Activated naive CD4-positive, alpha-beta T cell treated with anti-CD3 and anti-CD28 coated beads, Interleukin-2, amount 50 U/mL, for 16 hours (primary cell): ENCODE measurements around the gene BMP8B.
"Not testable (repeated sequence)": the region's sequence is repeated elsewhere in the genome, so short reads cannot be mapped to it uniquely, and the experiment has no call there.

Source experiments
- DNase-seq: peaks from one replicate; pipeline ENCODE4 v3.0.0-alpha.2; 2020

BMP8B gene

DNA sequence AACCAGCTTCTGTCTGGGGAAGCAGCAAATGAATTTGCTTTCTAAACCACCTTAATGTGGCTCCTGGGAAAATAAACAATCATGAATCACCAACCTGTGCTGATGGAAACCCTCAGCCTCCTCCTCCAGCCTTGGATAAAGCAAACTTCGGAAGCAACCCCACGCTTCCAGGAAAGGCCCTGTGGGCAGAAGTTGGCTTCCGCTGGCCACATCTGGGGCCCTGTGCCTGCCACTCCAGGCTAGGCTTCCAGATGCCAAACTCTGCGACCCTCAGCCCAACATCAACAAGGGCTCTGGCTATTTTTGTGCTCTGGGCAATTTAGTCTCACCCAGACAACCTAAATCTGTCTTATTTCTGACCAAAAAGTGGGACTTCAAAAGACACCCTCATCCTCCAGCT is 11.4 kb downstream of the BMP8B start:
- DNase-seq = no peak

DNA sequence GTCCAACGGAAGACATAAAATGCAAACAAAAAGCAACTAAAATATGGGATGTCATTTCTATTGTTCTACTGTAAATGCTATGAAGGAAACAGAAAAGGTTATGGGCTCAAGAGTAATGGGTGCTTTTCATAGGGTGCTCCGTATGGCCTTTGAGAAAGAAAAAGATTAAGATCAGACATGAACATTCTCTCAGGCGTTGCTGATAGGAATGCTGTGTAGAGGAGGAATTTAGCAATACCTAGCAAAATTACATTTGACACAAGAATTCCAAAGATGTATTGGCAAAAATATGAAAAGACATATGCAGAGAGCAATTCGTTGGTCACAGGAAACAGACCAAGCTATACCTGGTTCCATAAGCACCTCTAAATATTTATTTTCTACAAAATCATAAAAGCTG is 11.8 kb downstream of the BMP8B start:
- no peak for DNase-seq

DNA sequence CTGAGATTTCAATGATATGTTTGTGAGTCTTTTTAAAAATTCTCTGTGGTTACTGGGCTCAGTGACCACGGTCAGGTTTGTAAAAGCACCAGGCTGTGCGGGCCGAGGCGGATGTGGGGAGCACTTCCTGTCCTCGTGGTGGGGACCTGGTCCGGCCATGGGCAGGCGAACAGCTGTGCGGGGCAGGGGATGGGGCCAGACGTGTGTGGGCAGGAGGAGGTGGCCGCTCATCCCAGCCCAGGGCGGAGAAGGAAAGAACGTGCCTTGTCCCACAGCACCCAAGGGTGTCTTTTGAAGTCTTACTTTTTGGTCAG is 12.3 kb downstream of the BMP8B start:
- no peak for DNase-seq

DNA sequence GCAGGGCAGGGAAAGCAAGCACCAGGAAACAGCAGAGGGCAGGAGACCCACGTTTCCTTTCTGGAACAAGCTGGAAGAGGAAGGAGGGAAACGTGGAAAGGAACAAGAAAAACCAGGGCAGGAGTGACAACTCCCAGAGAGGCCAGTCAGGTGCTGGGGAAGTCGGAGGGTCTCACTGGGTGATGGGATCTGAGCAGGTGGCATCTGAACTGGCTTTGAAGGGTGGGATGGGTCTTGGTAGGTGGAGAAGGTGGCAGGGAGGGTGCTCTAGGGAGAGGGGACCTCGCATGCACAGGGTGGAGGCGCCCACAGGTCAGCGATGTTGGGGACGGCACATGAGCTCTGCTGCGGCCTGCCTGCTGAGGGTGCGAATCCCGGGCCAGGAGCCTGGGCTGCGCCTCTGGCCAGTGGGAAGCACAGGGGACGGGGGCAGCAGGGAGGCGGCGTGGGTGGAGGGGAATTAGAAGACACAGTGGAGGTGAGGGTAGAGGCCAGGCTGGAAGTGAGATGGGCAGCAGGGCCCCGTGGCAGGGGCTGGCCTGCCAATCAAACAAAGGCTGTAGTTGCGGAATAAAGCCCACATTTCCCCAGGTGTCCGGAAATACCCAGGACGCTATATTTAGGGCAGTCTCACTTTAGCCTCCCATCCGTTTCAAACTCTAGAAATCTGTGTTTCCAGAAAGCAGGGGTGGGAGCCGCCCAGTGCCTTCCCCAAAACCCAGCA is 12.8 kb downstream of the BMP8B start:
- not testable (repeated sequence) for DNase-seq

DNA sequence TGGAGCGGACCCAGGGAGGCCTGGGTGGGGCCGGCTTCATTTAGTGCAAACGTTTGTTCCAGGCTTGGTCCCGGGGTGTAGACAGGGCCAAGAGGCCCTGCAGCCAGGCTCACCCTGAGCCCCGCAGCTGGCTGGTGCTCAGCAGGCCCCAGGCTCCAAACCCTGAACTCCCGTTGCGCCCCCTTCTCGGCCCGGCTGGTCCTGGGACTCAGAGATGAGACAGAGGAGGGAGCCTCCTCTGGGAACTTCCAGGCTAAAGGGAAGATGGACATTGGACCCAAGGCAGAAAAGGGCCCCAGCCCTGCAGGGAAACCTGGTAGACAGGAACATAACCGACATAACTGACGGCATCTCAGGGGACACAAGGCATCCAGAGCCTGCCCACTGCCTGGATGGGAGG is 13.5 kb downstream of the BMP8B start:
- not testable (repeated sequence) for DNase-seq

DNA sequence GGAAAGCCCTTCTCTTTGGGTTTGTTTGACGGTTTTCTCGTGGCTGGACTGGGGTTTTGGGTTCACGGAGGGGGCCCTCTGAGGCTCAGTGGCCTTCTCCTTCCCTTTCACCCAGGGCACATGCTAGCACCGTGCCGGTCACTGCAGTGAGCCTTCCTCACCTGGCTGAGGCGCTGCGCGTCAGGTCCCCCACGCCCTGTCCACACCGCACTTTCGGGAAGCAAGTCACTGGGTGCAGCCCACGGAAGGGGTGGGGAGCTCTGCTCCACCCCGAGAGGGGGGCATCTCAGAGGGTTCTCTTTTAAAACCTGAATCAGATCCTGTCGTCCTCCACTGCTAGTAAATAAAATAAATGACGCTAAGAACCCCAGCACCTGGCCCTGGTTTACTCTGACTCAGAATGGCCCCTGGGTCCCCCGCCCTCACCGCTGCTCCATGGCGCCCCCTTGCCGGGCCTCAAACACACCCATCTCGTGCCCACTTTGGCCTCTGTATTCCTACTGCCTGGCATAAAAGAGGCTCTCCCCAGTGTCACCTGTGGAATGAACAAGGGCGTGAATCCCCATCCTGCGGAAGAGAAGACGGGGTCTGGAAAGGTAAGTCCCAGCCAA is 15.2 kb downstream of the BMP8B start:
- not testable (repeated sequence) for DNase-seq

DNA sequence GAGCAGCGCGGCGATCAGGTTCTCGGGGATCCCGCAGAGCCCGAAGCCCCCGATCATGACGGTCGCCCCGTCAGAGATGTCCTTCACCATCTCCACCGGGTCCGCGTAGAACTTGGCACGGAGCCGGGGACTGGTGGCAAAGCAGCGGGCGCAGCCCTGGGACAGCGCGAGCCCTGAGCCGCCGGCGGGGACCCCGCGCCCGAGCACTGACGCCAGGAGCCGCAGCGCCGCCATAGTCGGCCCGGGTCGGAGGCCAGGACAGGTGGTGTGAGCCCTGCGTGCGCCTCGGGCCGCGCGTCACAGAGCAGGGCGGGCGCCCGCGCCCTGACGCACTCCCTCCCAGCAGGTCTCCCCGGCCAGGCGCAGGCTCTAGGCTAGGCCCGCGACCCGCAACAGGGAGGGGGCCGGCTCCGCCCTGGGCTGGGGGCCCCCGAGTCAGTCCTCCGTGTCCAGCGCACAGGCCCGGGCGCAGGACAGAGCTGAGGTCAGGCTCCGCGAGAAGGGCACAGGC is 17.6 kb downstream of the BMP8B start, which contains the start of gene OXCT2:
OXCT2 (minus strand) TSS at position 327 of the 511 bp plus-strand sequence; CDS start at position 234, 93 bp downstream.
- not testable (repeated sequence) for DNase-seq

DNA sequence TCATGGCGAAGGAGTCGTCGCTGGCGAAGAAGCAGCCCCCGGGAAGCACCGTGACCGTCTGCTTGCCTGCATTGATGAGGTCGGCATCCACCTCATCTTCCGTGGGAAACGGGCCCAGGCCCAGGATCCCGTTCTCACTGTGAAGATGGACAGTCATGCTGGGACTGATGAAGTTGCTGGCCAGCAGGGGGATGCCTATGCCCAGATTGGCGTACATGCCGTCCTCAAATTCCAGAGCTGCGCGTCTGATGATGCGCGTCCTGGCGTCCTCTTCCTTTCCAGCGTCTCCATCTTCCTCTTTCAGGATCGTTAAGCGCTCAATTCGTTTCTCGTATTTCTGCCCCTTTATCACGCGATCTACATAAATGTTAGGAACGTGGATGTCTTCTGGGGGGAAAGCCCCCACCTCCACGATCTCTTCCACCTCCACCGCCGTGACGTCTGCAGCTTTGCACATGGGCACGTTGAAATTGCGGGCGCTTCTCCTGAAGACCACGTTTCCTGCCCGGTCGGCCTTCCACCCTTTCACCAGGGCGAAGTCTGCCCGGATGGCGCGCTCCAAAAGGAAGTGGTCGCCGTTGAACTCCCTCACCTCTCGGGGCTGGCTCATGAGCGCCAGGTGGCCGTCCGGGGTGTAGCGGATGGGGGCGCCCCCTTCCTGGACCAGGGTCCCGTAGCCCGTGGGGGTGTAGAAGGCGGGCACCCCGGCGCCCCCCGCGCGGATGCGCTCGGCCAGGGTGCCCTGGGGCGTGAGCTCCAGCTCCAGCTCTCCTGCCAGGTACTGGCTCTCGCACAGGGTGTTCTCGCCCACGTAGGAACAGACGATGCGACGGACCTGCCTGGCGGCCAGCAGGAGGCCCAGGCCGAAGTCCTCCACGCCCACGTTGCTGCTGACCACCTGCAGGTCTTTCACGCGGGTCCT is 18.3 kb downstream of the BMP8B start:
- DNase-seq = peak; percentile 54

DNA sequence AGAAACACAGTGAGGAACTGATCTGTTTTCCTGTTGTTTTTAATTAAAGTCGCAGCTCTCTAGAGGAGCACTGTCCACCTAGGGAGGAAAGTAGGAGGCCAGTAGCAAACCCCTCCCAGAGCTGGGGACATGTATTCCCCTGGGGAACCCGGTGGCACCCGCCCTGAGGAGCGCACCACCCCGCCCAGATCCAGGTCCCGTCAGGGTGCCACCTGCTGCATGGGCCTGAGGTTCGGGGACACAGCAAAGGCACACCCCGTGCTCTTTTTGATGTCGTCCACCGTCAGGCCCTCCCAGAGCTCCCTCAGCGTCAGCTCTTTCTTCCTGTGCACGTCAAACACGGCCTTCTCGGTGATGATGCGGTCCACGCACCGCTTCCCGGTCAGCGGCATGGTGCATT is 19.2 kb downstream of the BMP8B start:
- not testable (repeated sequence) for DNase-seq

DNA sequence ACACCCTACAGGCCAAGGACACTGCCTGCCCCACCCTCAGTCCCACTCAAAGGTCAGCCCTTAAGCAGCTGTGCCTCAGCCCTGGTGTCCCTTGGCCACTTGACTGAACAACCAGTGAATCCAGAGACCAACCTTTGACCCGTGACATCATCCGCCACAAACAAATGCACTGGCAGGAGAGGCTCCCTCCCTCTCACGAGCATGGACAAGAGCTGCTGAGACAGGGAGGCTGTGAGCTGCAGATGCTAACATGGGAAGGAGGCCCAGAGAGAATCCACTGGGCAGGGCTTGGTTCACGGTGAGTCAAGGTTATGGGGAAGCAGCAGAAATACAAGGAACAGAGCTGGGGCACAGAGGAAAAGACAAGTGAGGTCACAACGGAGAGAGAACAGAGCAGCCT is 22.2 kb downstream of the BMP8B start:
- DNase-seq = not testable (repeated sequence)

DNA sequence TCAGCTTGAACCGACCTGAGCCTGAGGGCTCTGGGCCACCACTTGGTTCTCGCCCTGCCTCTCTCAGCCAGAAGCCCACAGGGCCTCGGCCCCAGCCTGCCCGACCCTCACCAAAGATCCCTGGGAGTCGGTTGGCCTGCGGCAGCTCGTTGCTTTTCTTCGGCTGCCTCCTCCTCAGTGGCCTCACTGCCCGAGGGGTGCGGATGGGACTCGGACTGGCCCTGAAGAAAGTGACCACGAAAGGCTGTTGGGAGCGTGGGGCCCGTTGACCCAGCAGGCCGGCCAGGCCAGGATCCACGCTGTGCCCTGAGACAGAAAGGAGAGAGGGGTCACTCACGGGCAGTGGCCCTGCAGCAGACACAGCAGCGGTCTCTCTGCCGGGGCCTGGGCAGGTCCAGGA is 24.2 kb downstream of the BMP8B start:
- DNase-seq = not testable (repeated sequence)

DNA sequence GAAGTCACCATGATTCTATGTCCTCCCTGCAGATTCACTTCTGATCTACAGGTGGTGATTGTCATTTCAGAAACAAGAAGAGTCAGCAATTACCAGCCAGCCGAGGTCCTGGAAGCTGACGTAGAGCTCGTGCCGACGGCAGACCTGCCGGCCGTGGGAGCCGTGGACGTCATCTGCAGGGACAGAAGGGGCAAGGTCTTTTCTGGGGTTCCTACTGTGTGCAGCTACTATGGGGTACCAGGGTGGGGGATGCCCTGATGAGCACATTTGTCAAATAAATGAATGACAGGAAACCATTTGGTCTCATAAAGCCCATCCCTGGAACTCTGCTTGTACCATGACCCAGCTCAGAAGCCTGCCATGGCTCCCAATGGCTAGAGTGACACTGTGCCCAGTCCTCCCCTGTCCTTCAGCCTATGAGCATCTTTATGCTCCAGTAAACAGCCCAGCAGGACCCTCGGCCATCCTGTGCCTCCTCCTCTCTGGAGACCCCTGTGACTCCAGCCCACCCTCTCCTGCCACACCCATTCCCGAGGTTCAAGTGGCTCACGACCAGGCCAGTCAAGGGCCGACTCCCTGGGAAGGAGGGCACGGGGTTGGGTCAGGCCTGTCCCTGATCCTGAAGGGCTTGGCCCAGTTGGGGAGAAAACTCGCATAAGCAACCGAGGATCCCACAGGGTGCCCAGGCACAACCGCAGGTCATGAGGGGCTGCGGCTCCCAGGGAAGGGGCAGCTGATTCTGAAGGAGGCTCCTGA is 24.9 kb downstream of the BMP8B start:
- DNase-seq = not testable (repeated sequence)

DNA sequence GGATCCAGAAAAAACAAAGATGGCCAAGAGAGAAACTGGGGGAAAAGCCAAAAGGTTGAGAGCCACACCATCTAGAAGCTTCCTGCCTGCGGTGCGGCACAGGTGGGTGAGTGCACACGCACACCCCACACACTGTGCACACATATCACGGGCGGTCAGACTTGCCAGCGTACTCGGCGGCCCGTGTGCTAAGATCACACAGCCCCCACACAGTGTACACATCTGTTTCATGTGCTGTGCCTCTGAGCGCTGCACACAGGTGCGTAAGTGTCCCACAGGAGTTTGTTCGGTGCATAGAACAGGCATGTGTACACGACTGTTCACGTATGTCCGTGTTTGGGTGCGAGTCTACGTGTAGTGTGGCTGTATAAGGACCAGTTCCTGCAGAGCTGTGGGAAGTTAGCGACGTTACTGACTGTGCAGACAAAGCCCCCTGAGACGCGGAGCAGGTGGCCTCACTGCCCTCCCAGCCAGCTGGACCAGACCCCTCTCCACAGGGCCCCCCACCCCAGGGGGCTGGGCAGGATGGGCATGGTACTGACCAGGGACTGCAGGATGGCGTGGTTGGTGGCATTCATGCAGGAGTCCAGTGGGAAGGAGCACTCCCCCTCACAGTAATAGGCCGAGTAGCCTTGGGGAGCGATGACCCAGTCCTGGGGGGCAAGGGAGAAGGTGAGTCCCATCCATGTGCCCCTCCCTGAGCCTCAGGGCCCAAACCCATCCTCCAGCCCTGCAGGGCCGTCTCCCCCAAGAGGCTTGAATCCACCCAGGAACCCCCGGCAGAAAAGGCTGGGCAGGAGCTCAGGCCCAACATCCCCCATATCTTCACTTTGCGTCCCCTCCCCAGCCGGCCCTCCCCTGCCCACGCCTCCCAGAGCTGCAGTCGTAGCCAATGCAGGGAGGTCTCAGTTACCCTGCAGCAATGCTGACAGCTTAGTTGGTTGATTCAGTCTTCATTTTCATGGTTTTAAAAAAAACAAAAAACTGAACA is 25.8 kb downstream of the BMP8B start:
- no peak for DNase-seq

DNA sequence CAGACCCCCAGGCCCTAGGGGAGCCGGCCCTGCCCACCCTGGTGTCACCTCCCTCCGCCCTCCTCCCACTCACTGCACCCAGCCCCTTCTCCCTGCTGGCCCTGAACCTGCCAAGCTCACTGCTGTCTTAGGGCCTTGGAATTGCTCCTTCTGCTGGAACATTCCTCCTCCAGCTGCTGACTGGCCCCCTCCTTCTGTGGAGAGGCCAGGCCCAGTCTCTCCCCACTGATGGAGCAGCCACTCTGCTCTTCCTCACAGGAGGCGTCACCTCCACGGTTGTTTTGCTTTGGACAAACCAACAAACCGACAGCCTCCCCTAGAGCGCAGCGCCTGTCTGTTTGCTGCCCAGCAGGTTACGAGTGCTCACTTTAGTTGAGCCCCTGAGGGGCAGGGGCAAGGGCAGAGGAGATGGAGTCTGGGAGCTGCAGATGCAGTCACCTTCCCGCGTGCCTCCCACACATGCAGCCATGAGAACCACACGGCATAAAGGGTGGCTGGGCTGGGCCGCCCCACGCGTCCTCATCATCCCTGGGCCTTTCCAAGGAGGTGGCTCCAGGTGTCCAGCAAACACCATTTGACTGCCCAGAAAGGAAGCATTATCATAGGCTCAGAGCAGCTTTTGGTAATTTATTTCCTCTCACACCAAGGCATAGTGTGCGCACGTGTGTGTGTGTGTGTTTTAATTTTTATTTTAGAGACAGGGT is 27.0 kb downstream of the BMP8B start:
- DNase-seq = no peak

DNA sequence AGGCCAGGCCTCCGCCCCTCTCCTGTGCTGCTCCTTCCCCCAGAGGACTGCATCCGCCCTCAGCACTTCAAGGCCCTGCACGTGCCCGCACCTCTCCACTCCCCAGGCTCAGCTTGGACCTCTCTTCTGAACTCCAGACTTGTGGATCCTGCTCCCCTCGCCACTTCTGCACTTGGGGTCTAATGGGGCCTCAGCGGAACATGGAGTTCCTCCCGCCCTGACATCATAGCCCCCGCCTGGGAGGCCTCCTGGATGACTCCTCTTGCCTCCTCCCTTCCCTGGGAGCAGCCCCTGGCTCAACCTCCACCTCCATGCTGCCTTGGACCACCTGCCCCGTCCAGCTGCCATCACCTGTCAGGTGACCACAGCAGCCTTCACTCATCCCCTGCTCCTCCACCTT is 27.6 kb downstream of the BMP8B start:
- DNase-seq = no peak

DNA sequence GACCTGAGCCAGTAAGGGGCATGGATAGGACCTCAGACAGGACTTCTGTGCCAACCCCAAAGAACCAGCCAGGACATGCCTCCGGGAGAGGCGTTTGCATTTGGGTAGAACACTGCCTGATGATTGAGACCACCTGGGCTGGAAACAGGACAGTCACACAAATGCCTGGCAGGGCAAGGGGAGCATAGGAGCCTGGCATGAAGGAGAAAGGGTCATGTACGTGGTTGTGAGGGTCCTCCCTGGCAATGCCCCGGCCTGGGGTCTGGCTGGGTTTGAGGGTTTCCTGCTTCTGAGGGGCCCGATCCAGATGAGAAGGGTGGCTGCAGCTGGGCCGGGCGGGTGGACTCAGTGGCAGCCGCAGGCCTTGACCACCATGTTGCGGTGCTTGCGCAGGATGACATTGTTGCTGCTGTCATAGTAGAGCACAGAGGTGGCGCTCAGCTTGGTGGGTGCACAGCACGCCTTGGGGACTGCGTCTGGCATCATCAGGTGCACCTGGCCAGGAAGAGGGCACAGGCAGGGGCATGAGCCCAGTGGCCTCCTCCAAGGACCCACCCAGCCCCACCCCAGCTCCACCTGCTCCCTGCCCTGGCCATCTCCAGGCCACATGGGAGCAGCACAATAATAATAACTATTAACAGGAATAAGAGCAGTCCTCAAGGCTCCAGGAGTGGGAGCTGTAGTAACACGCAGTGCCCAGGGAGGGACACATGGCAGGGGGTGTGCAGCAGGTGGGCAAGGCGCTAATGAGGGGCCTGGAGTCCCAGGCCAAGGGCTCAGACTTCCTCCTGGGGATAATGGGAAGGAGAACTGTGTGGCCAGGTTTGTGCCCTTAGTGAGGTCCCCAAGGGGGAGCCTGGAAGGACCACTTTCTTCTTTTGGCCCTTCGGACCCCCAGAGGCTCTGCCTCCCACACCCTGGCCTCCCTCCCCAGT is 28.3 kb downstream of the BMP8B start:
- no peak for DNase-seq

DNA sequence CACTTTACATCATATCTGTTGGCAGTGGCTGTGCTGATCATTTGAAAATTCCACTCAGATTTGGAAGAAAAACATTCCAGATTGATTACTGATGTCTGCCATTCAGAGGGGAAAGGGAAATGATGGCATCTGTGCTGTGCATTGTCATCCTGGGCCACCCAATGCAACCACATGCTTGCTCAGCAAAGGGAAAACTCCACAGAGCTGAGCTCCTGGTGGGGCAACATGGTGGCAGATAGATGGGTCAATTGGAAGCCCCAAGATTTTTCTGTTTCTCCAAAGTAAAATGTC is 29.3 kb downstream of the BMP8B start:
- DNase-seq = no peak

DNA sequence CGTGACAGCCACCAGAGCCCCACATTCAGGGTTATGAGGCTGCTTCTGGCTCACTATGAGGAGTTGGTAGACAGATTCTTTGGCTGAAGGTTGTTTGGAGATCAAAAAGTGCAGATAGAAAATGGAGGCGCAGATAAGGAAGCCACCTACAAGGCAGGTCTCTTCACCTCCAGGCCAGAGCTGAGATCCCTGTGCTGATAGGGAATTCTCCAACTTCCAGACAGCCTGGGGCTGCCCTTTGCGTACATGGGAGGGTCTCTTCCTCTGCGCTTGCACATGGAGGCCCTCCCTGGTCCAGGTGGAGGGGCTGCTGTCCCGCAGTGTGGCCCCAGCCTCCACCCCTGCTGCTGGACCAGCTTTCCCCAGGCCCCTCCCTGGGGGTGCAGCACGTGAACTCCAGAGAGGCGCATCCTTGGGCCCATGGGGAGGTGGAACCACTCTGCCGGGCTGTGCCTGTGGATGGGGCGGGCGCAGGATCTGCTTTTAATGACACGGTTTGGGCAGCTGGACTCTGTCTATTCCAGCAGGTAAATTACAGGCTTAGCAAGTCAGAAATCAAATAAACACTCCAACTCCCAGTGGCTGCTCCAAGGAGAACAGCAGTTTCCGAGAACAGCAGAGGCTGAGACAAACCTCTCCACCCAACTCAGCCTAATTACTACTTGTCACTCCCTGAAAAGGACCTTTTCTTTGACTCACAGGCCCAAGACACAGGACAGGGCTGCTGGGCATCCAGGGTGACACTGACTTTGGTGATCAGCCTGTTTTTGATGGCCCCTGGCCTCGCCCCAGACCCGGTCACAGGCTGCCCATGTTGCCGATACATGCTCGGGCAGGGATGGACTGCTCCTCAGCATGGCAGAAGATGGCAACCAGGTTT is 29.9 kb downstream of the BMP8B start:
- DNase-seq = no peak

DNA sequence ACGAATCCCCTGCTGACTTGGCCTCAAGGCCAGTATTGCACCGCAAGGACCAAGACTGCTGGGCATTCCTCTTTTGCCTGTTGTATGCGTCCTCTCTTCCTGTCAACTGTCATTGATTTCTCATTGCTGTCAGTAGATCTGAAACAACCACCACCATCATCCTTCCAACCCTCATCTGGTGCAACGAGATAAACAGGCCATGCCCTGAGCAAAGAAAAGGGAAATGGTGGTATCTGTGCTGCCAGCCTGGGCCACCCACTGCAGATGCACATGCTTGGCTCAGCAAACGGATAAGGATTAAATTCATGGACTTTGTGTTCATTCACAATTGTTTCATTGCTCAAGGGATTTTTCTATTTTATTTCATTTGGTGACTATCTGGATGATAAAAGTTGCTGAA is 31.2 kb downstream of the BMP8B start:
- no peak for DNase-seq
